Measurements from ENCODE around the gene TIMM44.

TIMM44 gene

DNA sequence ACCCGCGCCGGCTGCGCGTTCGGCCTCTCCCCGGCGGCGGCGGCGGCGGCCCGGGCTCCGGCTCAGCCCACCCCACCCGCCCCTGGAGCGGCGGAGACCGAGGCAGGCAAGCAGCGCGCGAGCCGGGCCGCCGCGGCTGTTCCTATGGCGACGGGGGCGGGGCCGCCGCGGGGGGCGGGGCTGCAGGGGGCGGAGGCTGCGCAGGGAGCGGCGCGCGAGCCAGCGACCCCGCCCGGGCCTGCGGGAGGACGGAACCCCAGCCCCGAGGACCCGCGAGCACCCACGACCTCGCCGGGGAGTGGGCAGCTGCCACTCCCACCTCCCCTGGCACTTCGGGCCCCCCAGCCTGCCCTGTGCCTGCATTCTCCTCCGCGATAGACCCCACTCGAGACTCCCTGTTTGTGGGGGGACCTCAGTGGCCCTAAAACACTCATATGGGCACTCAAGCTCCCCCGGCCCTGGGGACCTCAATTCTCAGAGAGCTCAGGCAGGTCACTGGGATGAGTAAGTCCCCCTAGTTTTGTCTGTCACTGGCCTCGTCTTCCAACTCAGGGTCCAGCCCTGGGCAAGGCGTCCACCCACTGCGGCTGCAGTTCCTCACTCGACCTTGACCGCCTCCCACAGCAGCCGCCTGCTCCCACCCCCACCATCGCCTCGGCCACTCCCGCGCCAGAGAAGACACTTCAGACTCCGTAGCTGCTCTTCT, 17.3 kb downstream of the TIMM44 start, which contains the start of gene CTXN1:
CTXN1 (minus strand) TSS at position 115 of the 706 bp plus-strand sequence. CDS start 597 bp downstream, outside the sequence.
- H3K27ac ChIP-seq (ENCODE audit: insufficient read depth, low read depth, low read length, poor library complexity, severe bottlenecking): peak within 1 kb of the TSS; percentile 72
- H3K27me3 ChIP-seq (ENCODE audit: control insufficient read depth, insufficient read depth, low read length, poor library complexity, severe bottlenecking): no peaks in the 10 kb centered on the region
- peaks cover 6% of the 10 kb centered on the region for H3K4me1 ChIP-seq (ENCODE audit: control insufficient read depth, insufficient read depth, low read length)
- H3K9me3 ChIP-seq (ENCODE audit: control insufficient read depth, low read length): no peaks in the 10 kb centered on the region
- peaks cover 13% of the 10 kb centered on the region for H3K36me3 ChIP-seq (ENCODE audit: control insufficient read depth, insufficient read depth, low read length)
- peak within 1 kb of the TSS; percentile 69 for H3K4me3 ChIP-seq (ENCODE audit: insufficient read depth, low read depth, low read length)
- WGBS, 2 experiments: 9 to 12% methylated on average over 65 of the region's 65 CpGs

DNA sequence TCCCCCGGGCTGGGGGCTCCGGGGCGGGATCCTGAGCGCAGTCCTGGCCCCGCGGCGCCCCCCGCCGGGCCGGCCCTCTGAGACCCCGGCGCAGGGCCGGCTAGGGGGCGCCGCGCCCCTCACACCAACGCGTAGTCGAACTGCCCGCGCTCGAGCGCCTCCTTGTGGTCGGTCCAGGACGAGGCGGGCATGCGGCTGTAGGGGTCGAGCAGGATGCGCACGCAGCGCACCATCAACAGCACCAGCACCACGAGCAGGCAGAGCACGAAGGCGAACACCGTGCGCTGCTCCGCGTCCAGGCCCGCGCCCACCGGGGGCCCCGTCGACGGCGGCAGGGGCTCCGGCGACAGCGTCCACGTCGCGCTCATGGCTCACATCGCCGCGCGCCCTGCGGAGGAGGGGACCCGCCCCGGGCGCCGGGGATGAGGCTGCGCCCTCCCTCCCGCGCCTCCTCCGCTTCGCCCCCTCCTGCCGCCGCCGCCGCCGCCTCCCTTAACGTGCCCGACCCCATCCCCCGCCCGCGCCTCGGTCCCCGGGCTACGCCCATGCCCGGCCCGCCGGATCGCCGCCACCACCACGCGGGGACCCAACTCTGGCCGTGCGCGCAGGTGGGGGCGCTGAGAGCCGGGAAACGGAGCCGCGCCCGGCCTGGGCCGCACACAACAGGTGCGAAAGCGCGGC, 18.2 kb downstream of the TIMM44 start:
- Histone ChIP-seq H3K4me3 (ENCODE audit: insufficient read depth, low read depth, low read length) (peak overlapping the region; percentile 69), H3K27me3 (ENCODE audit: control insufficient read depth, insufficient read depth, low read length, poor library complexity, severe bottlenecking) (no peaks in the 10 kb centered on the region), H3K9me3 (ENCODE audit: control insufficient read depth, low read length) (no peaks in the 10 kb centered on the region), H3K36me3 (ENCODE audit: control insufficient read depth, insufficient read depth, low read length) (peaks cover 8% of the 10 kb centered on the region), H3K4me1 (ENCODE audit: control insufficient read depth, insufficient read depth, low read length) (peaks cover 9% of the 10 kb centered on the region), H3K27ac (ENCODE audit: insufficient read depth, low read depth, low read length, poor library complexity, severe bottlenecking) (peak overlapping the region; percentile 72)
- WGBS, 2 experiments: 0% methylated on average over 98 of the region's 98 CpGs

GRCh38 chr19:7924651-7925170, 18.8 kb downstream of the TIMM44 start:
- peaks cover 11% of the 10 kb centered on the region for H3K4me1 ChIP-seq (ENCODE audit: control insufficient read depth, insufficient read depth, low read length)
- H3K36me3 ChIP-seq (ENCODE audit: control insufficient read depth, insufficient read depth, low read length): peaks cover 8% of the 10 kb centered on the region
- no peak overlapping the region for H3K27ac ChIP-seq (ENCODE audit: insufficient read depth, low read depth, low read length, poor library complexity, severe bottlenecking)
- WGBS, 2 experiments: 53 to 55% methylated on average over 34 of the region's 34 CpGs
- peaks cover 2% of the 10 kb centered on the region for H3K27me3 ChIP-seq (ENCODE audit: control insufficient read depth, insufficient read depth, low read length, poor library complexity, severe bottlenecking)
- H3K4me3 ChIP-seq (ENCODE audit: insufficient read depth, low read depth, low read length): peak overlapping the region; percentile 69
- no peaks in the 10 kb centered on the region for H3K9me3 ChIP-seq (ENCODE audit: control insufficient read depth, low read length)

GRCh38 chr19:7924241-7924640, 19.2 kb downstream of the TIMM44 start:
- 90 to 94% methylated on average over 12 of the region's 12 CpGs for WGBS, 2 experiments
- Histone ChIP-seq H3K27me3 (ENCODE audit: control insufficient read depth, insufficient read depth, low read length, poor library complexity, severe bottlenecking) (peaks cover 7% of the 10 kb centered on the region), H3K9me3 (ENCODE audit: control insufficient read depth, low read length) (no peaks in the 10 kb centered on the region), H3K4me3 (ENCODE audit: insufficient read depth, low read depth, low read length) (peak overlapping the region; percentile 69), H3K36me3 (ENCODE audit: control insufficient read depth, insufficient read depth, low read length) (peaks cover 8% of the 10 kb centered on the region), H3K27ac (ENCODE audit: insufficient read depth, low read depth, low read length, poor library complexity, severe bottlenecking) (no peak overlapping the region), H3K4me1 (ENCODE audit: control insufficient read depth, insufficient read depth, low read length) (peaks cover 15% of the 10 kb centered on the region)

- Histone ChIP-seq H3K9me3 (ENCODE audit: control insufficient read depth, low read length) (no peaks in the 10 kb centered on the region), H3K27me3 (ENCODE audit: control insufficient read depth, insufficient read depth, low read length, poor library complexity, severe bottlenecking) (peaks cover 14% of the 10 kb centered on the region), H3K27ac (ENCODE audit: insufficient read depth, low read depth, low read length, poor library complexity, severe bottlenecking) (no peak overlapping the region), H3K4me1 (ENCODE audit: control insufficient read depth, insufficient read depth, low read length) (peaks cover 15% of the 10 kb centered on the region), H3K36me3 (ENCODE audit: control insufficient read depth, insufficient read depth, low read length) (peaks cover 8% of the 10 kb centered on the region), H3K4me3 (ENCODE audit: insufficient read depth, low read depth, low read length) (no peak overlapping the region)
- 94 to 95% methylated on average over 31 of the region's 31 CpGs for WGBS, 2 experiments
Observed at GRCh38 chr19:7923295-7924191, 19.9 kb downstream of the TIMM44 start.

DNA sequence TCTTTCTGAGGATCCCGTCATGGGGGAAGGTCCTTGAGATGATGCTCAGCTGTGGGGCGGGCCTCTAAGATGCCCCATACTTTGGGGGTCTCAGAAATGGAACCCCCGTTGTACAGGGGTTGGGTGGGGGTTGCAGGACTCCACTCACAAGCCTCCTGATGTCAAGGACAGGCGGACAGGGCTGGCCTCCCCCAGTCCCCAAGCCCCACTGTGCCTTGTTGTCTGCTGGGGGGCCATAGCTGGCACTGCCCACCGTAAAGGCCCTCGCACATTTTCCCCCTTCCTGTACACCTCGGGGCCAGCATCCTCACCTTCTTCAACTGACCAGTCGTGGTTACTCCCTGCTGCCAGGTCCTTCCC, 20.6 kb downstream of the TIMM44 start:
- H3K27ac ChIP-seq (ENCODE audit: insufficient read depth, low read depth, low read length, poor library complexity, severe bottlenecking): no peak overlapping the region
- peaks cover 21% of the 10 kb centered on the region for H3K27me3 ChIP-seq (ENCODE audit: control insufficient read depth, insufficient read depth, low read length, poor library complexity, severe bottlenecking)
- no peak overlapping the region for H3K4me3 ChIP-seq (ENCODE audit: insufficient read depth, low read depth, low read length)
- H3K36me3 ChIP-seq (ENCODE audit: control insufficient read depth, insufficient read depth, low read length): peaks cover 8% of the 10 kb centered on the region
- H3K9me3 ChIP-seq (ENCODE audit: control insufficient read depth, low read length): no peaks in the 10 kb centered on the region
- WGBS, 2 experiments: 95 to 96% methylated on average over 8 of the region's 8 CpGs
- H3K4me1 ChIP-seq (ENCODE audit: control insufficient read depth, insufficient read depth, low read length): peaks cover 15% of the 10 kb centered on the region

DNA sequence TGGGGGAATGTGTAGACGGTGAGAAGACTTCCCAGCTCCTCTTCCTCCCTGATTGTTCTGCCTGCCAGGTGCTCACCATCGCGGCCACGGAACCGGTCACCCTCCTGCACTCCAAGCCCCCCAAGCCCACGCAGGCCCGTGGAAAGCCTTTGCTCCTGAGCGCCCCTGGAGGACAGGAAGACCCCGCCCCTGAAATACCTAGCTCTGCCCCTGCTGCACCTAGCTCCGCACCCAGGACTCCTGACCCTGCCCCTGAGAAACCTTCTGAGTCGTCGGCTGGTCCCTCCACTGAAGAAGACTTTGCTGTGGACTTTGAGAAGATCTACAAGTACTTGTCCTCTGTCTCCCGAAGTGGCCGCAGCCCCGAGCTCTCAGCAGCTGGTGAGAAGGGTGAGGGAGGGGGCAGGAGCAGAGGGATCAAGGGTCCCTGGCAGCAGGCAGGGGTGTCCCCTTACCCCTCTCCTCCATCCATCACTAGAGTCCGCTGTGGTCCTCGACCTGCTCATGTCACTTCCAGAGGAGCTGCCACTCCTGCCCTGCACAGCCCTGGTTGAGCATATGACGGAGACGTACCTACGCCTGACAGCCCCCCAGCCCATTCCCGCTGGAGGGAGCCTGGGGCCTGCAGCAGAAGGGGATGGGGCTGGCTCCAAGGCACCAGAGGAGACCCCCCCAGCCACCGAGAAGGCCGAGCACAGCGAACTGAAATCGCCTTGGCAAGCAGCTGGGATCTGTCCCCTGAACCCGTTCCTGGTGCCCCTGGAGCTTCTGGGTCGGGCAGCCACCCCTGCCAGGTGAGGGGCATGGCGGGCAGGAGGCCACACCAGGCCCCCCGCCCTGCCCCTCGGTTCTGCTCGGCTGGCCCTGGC, 21.3 kb downstream of the TIMM44 start:
- WGBS, 2 experiments: 93 to 94% methylated on average over 31 of the region's 31 CpGs

GRCh38 chr19:7921302-7921966, 22.0 kb downstream of the TIMM44 start:
- H3K4me3 ChIP-seq (ENCODE audit: insufficient read depth, low read depth, low read length): peak overlapping the region; percentile 35
- H3K4me1 ChIP-seq (ENCODE audit: control insufficient read depth, insufficient read depth, low read length): peaks cover 24% of the 10 kb centered on the region
- H3K27ac ChIP-seq (ENCODE audit: insufficient read depth, low read depth, low read length, poor library complexity, severe bottlenecking): no peak overlapping the region
- peaks cover 8% of the 10 kb centered on the region for H3K36me3 ChIP-seq (ENCODE audit: control insufficient read depth, insufficient read depth, low read length)
- peaks cover 35% of the 10 kb centered on the region for H3K27me3 ChIP-seq (ENCODE audit: control insufficient read depth, insufficient read depth, low read length, poor library complexity, severe bottlenecking)
- H3K9me3 ChIP-seq (ENCODE audit: control insufficient read depth, low read length): no peaks in the 10 kb centered on the region
- WGBS, 2 experiments: 86 to 87% methylated on average over 17 of the region's 17 CpGs

More for the DNA sequence above, 21.3 kb downstream of the TIMM44 start:
- Histone ChIP-seq H3K4me1 (ENCODE audit: control insufficient read depth, insufficient read depth, low read length) (peaks cover 18% of the 10 kb centered on the region), H3K4me3 (ENCODE audit: insufficient read depth, low read depth, low read length) (no peak overlapping the region), H3K36me3 (ENCODE audit: control insufficient read depth, insufficient read depth, low read length) (peaks cover 8% of the 10 kb centered on the region), H3K9me3 (ENCODE audit: control insufficient read depth, low read length) (no peaks in the 10 kb centered on the region), H3K27ac (ENCODE audit: insufficient read depth, low read depth, low read length, poor library complexity, severe bottlenecking) (no peak overlapping the region), H3K27me3 (ENCODE audit: control insufficient read depth, insufficient read depth, low read length, poor library complexity, severe bottlenecking) (peaks cover 27% of the 10 kb centered on the region)
